GM19193 (cell line): ENCODE data around the gene RCHY1.

Experiments used
- POLR2A ChIP-seq: IDR thresholded peaks from 4 replicates; pipeline ENCODE4 v1.6.1; 2011; ENCODE audit not compliant: insufficient read depth, insufficient read length; ENCODE audit errors: extremely low read depth

Gene RCHY1

GRCh38 chr4:75516144-75516543 is 1.9 kb upstream of the RCHY1 start:
- TF ChIP-seq POLR2A = no peak

GRCh38 chr4:75514949-75515612 is 878 bp upstream of the RCHY1 start:
- TF ChIP-seq POLR2A = no peak

GRCh38 chr4:75513526-75514130 is 575 bp downstream of the RCHY1 start:
- TF ChIP-seq POLR2A = no peak

GRCh38 chr4:75512386-75513211 is 1.6 kb downstream of the RCHY1 start:
- TF ChIP-seq POLR2A = no peak

GRCh38 chr4:75511841-75512240 is 2.4 kb downstream of the RCHY1 start:
- no peak for TF ChIP-seq POLR2A

GRCh38 chr4:75505630-75506029 is 8.6 kb downstream of the RCHY1 start:
- no peak for TF ChIP-seq POLR2A

- no peak for TF ChIP-seq POLR2A
Measured at GRCh38 chr4:75502671-75503070, 11.5 kb downstream of the RCHY1 start.

GRCh38 chr4:75499900-75500299 is 14.3 kb downstream of the RCHY1 start:
- TF ChIP-seq POLR2A = no peak

- TF ChIP-seq POLR2A = no peak
Measured at GRCh38 chr4:75498041-75498440, 16.2 kb downstream of the RCHY1 start.

- no peak for TF ChIP-seq POLR2A
Measured at GRCh38 chr4:75497133-75497532, 17.1 kb downstream of the RCHY1 start.

GRCh38 chr4:75496406-75496805 is 17.8 kb downstream of the RCHY1 start:
- no peak for TF ChIP-seq POLR2A

GRCh38 chr4:75495476-75495875 is 18.7 kb downstream of the RCHY1 start:
- TF ChIP-seq POLR2A = no peak

GRCh38 chr4:75494563-75494962 is 19.6 kb downstream of the RCHY1 start:
- TF ChIP-seq POLR2A = no peak

- TF ChIP-seq POLR2A = no peak
Measured at GRCh38 chr4:75490155-75490554, 24.0 kb downstream of the RCHY1 start.

- no peak for TF ChIP-seq POLR2A
Measured at GRCh38 chr4:75484190-75484589, 30.0 kb downstream of the RCHY1 start.

- no peak for TF ChIP-seq POLR2A
Measured at GRCh38 chr4:75477201-75477600, 37.0 kb downstream of the RCHY1 start.
